Activated CD4-positive, alpha-beta T cell treated with anti-CD3 and anti-CD28 coated beads for 48 hours (primary cell): ENCODE measurements around the gene RUNX2.
A peak's percentile ranks its signal among the peaks of the same experiment; 100 is the strongest.
"Not testable (repeated sequence)": the region's sequence is repeated elsewhere in the genome, so short reads cannot be mapped to it uniquely, and the experiment has no call there.

ENCODE experiments used
- DNase-seq: peaks from one replicate; pipeline ENCODE4 v3.0.0-alpha.2; 2020

Gene RUNX2

DNA sequence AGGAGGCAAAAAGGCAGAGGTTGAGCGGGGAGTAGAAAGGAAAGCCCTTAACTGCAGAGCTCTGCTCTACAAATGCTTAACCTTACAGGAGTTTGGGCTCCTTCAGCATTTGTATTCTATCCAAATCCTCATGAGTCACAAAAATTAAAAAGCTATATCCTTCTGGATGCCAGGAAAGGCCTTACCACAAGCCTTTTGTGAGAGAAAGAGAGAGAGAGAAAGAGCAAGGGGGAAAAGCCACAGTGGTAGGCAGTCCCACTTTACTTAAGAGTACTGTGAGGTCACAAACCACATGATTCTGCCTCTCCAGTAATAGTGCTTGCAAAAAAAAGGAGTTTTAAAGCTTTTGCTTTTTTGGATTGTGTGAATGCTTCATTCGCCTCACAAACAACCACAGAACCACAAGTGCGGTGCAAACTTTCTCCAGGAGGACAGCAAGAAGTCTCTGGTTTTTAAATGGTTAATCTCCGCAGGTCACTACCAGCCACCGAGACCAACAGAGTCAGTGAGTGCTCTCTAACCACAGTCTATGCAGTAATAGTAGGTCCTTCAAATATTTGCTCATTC is at the start of gene RUNX2:
RUNX2 (plus strand) TSS at position 375 of the 567 bp plus-strand sequence. CDS start 397 bp downstream, outside the sequence.
- no peak for DNase-seq

DNA sequence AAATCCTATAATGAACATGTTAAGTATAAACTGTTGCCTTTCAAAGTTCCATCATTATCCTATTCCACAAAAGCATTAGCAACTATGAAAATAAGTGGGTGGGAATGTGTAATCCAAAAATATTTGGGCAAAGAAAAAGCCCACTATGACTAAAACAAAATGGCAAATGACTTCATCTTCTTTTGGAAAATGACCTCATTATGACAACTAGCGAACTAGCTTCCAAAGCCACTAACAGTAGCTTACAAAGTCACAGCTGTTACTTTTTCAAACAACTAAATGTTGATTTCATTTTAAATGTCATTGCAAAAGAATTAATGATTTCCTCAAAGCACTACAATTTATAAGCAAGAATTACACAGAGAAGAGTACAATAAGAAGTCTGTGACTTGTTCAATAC is 49.8 kb upstream of the RUNX2 start:
- DNase-seq: no peak

GRCh38 chr6:45286707-45287106 is 41.4 kb upstream of the RUNX2 start:
- not testable (repeated sequence) for DNase-seq

DNA sequence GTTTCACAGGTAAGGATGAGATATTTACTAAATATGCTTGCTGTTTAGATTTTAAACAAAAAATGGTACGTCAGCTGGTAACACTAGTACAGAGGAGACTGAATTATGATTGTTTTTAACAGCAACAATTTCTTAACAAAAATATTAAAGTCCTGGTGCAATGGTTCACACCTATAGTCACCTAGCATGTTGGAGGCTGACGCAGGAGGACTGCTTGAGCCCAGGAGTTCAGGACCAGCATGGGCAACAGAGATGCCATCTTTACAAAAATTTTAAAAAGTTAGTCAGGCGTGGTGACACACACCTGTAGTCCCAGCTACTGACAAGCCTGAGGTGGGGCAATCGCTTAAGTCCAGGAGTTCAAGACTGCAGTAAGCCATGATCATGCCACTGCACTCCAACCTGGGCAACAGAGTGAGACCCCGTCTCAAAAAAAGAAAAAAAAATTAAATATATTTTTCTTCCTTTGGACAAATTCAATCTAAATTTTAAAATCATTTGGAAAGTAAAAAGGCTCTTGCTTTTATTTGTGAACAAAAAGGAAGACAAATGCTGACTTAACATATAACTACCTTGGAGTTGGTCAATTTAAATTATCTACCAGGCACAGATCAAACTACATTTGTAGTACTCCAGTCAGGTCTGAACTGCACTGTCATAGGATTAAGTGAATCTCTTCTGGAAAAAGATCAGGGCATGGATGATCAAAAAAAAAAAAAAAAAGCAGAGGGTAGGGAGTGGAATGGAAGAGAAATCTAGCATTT is 38.2 kb upstream of the RUNX2 start:
- no peak for DNase-seq

DNA sequence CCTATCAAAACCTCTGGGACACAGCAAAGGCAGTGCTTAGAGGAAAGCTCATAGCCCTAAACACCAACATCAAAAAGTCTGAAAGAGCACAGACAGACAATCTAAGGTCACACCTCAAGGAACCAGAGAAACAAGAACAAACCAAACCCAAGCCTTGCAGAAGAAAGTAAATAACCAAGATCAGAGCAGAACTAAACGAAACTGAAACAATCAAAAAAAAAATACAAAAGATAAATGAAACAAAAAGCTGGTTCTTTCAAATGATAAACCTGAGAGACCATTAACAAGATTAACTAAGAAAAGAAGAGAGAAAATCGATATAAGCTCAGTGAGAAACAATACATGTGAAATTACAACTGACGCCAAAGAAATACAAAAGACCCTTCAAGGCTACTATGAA is 34.8 kb upstream of the RUNX2 start:
- no peak for DNase-seq

GRCh38 chr6:45294065-45294701 is 33.9 kb upstream of the RUNX2 start:
- DNase-seq: not testable (repeated sequence)

- no peak for DNase-seq
These were observed 30.8 kb upstream of the RUNX2 start for GRCh38 chr6:45297320-45297719.

DNA sequence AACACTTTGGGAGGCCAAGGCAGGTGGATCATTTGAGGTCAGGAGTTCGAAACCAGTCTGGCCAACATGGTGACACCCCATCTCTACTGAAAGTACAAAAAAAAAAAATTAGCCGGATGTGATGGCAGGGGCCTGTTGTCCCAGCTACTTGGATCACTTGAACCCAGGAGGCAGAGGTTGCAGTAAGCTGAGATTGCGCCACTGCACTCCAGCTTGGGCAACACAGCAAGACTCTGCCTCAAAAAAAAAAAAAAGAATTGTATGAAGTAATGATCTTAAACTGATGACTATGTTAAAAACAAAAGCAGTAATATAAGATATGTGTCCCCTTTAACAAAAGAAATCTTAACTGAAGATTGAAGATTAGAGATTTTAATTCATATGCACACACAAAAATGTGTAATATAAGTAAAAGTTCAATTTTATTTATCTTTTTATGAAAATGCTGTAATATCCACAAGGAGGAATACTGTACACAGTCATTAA is 29.0 kb upstream of the RUNX2 start:
- DNase-seq: no peak

DNA sequence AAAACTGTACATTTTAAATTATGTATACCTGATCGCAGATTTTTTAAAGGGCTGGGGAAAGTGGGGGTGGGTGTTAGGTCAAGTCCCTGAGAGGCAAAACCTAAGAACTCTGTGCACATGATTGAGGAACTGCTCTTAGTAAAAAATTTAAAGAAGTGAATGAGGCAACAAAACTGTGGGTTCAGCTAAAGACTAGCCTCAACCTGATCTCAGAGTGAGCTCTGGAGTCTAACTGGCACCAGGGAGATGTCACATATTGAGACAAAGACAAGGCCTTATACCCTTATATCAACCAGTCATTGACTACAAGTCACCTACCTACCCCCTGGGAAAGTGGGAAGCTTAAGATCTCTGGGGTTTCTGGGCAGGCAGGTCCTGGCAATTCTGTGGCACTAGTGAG is 27.4 kb upstream of the RUNX2 start:
- no peak for DNase-seq

DNA sequence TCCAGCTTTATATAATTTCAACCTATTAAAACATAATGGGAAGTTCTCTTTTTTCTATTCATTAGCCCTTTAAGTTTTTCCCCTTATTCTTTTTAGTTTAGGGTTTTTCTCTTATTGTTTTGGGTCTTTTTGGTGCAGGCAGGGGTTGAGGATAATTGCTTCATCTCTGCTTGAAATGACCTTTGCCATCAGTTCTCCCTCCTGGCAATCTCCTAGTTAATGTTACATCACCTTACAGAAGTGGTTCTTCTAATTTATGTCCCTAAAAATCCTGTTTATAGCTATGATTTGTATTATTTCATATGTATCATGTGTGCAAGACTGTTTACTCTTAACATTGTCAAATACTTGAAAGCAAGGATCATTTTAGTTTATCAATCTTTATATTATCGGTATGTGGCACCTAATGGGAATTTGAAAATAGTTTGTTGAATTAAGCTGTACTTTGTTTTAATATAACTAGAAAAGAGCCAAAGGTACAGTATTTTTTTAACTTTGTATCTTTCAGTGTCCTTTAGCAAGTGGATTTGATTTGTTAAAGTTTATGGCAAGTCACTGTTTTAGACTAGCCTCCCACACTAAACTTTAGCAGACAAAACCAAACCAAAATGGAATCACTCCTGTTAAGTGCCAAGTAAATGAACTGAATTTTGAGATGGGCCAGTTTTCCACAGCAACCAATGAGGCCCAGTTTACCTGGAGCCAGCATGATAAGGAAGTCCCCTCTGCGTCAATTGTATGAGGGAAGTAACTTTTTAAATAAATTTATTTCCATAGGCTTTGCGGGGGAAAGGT is 26.6 kb upstream of the RUNX2 start:
- no peak for DNase-seq

DNA sequence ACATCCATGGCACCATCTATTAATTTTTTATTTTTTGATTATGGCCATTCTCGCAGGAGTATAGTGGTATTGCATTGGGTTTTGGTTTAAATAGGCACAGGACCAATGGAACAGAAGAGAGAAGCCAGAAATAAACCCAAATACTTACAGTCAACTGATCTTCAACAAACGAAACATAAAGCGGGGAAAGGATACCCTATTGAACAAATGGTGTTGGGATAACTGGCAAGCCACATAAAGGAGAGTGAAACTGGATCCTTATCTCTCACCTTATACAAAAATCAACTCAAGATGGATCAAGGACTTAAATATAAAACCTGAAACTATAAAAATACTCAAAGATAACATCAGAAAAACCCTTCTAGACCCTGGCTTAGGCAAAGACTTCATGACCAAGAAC is 25.3 kb upstream of the RUNX2 start:
- no peak for DNase-seq

- no peak for DNase-seq
These were observed 22.6 kb upstream of the RUNX2 start for GRCh38 chr6:45305546-45305945.

DNA sequence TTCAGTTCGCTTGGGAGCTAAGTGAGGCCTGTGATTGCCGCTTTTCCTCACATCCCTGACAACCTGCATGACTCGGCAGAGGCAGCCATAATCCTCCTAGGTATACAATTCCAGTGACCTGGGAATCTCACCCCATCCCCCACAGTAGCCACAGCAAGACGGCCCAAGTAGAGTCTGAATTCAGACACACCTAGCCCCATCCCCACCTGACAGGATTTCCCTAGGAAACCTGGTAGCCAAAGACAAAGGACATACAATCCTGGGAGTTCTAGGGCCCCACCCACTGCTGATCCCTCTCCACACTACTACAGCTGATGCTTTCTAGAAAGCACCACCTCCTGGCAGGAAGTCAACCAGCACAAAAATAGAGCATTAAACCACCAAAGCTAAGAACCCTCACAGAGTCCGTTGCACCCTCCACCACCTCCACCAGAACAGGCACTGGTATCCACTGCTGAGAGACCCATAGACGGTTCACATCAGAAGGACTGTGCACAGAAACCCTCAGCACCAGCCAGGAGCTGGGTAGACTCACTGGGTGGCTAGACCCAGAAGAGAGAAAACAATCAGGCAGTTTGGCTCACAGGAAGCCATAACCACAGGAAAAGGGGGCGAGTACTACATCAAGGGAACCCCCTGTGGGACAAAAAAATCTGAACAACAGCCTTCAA is 17.9 kb upstream of the RUNX2 start:
- peak; percentile 7 for DNase-seq

- DNase-seq: no peak
These were observed 14.0 kb upstream of the RUNX2 start for GRCh38 chr6:45314146-45314545.

DNA sequence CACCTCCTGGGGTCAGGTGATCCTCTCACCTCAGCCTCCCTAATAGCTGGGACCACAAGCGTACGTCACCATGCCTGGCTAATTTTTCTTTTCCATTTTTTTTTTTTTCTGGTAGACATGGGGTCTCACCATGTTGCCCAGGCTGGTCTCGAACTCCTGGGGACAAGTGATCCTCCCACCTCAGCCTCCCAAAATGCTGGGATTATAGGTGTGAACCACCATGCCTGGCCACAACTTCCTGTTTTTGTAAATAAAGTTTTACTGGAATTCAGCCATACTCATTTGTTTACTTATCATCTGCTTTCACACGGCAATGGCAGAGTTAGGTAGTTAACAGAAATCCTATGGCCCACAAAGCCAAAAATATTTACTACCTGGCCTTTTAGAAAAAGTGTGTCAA is 7.8 kb upstream of the RUNX2 start:
- DNase-seq: no peak

GRCh38 chr6:45323656-45324224 is 4.4 kb upstream of the RUNX2 start:
- DNase-seq: no peak

GRCh38 chr6:45326698-45327417 is 1.3 kb upstream of the RUNX2 start:
- DNase-seq: no peak

DNA sequence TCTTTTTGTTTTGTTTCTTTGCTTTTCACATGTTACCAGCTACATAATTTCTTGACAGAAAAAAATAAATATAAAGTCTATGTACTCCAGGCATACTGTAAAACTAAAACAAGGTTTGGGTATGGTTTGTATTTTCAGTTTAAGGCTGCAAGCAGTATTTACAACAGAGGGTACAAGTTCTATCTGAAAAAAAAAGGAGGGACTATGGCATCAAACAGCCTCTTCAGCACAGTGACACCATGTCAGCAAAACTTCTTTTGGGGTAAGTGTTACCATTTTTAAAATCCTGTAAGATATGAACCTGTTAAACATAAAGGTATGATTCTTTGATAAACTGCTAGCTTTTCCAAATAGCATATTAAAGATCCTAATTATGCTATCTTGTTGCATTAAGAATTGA is 393 bp downstream of the RUNX2 start:
- DNase-seq: no peak

- DNase-seq: no peak
These were observed 16.8 kb downstream of the RUNX2 start for GRCh38 chr6:45344900-45345299.

DNA sequence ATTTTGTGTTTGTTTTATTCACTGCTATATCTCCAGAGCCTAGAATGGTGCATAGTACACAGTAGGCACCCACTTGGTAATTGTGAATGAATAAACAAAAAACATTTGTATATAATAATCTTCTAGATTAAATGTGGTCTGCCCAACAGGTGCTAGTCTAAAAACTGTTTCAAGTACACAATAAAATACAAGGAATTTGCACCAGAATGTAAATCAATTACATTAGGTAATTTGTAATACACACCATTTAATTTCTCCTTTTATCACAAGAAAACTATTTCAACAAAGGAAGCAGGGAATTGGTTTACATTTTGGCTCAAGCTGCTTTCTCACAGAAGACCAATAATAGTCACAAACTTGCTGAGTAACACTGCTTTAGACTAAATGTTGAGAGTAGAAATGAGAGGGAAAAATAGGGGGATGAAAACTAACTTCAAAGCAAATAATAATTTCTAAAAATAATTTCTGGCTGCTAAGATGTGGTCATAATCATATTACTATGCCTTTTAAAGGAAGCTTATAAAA is 22.1 kb downstream of the RUNX2 start:
- no peak for DNase-seq

DNA sequence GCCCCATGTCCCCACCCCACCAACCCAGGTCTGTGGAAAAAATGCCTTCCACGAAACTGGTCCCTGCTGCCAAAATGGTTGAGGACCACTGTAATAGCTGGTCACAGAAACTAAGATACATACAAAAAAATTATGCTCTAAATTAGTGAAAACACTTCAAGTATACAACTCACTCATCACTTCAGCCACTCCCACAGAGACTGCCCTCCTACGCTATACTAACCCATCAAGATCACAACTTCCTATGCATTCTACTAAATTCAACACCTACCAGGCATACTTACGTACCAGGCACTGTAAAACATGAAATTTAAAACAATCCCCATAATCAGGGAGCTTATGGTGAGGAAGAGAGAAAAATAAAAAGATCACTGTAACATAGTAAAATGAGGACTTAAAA is 22.9 kb downstream of the RUNX2 start:
- DNase-seq: no peak
